Ramos (cell line): Measurements from ENCODE around the gene PKD1L1.

Experiments
- in situ Hi-C: fragments of 300-500 bp; cut with MboI; formaldehyde crosslinking; loops from one replicate; pipeline ENCODE4 v1.14.3; 2022; ENCODE audit warnings: low sequenced_read_pairs; ENCODE audit not compliant: unreplicated experiment

The PKD1L1 gene

GRCh38 chr7:47751043-47751442 is 197.2 kb downstream of the PKD1L1 start:
- in situ Hi-C loops, result no loop called here

- in situ Hi-C loops, result no loop called here
Observed at GRCh38 chr7:47748041-47748440, 200.2 kb downstream of the PKD1L1 start.

GRCh38 chr7:47747160-47747559 is 201.1 kb downstream of the PKD1L1 start:
- in situ Hi-C loops, result no loop called here

GRCh38 chr7:47746468-47746867 is 201.8 kb downstream of the PKD1L1 start:
- in situ Hi-C loops, result no loop called here

- in situ Hi-C loops, result no loop called here
Observed at GRCh38 chr7:47744883-47745282, 203.4 kb downstream of the PKD1L1 start.

- in situ Hi-C loops, result no loop called here
Observed at GRCh38 chr7:47743965-47744591, 204.2 kb downstream of the PKD1L1 start.

GRCh38 chr7:47741984-47742383 is 206.3 kb downstream of the PKD1L1 start:
- in situ Hi-C loops, result no loop called here

GRCh38 chr7:47739891-47740290 is 208.4 kb downstream of the PKD1L1 start:
- in situ Hi-C loops, result no loop called here

GRCh38 chr7:47739301-47739875 is 208.9 kb downstream of the PKD1L1 start:
- in situ Hi-C loops, result no loop called here

- in situ Hi-C loops, result no loop called here
Observed at GRCh38 chr7:47738563-47739166, 209.6 kb downstream of the PKD1L1 start.

GRCh38 chr7:47737601-47738000 is 210.7 kb downstream of the PKD1L1 start:
- in situ Hi-C loops, result no loop called here

GRCh38 chr7:47735431-47736345 is 212.6 kb downstream of the PKD1L1 start:
- in situ Hi-C loops, result no loop called here

- in situ Hi-C loops, result no loop called here
Observed at GRCh38 chr7:47734949-47735291, 213.3 kb downstream of the PKD1L1 start.

- in situ Hi-C loops, result no loop called here
Observed at GRCh38 chr7:47734287-47734948, 213.8 kb downstream of the PKD1L1 start.

GRCh38 chr7:47730142-47730541 is 218.1 kb downstream of the PKD1L1 start:
- in situ Hi-C loops, result no loop called here

GRCh38 chr7:47726047-47726726 is 222.1 kb downstream of the PKD1L1 start:
- in situ Hi-C loops, result no loop called here

GRCh38 chr7:47725031-47725780 is 223.1 kb downstream of the PKD1L1 start:
- in situ Hi-C loops, result no loop called here
